ENCODE data around the gene NRIP3. TPM values are rescaled to one million over a fixed set of nuclear protein-coding genes. Genes with fewer than 3 reads are reported as not detected.

The NRIP3 gene
- total and polyA plus RNA-seq, 9 of the 15 experiments (the other 6 are each of a cell fraction or from before 2014, with no cell fraction given), result 4.4 to 18.7 (median 11.6) TPM

GRCh38 chr11:8963569-8964323 lies 40.1 kb downstream of the NRIP3 start (continued):
- TF ChIP-seq E4F1 (CRISPR knock-in tag; IDR thresholded peaks at IDR 0.05; ENCODE audit: borderline replicate concordance), result no peak
- no peak for TF ChIP-seq ZBTB8A (IDR thresholded peaks at IDR 0.05; ENCODE audit: partially characterized antibody)
- no peak for TF ChIP-seq MTF1 (CRISPR knock-in tag; IDR thresholded peaks at IDR 0.05; ENCODE audit: borderline replicate concordance)
- no peak for TF ChIP-seq ZNF324 (CRISPR knock-in tag; IDR thresholded peaks at IDR 0.05)
- TF ChIP-seq ARID3A (IDR thresholded peaks at IDR 0.05; ENCODE audit: borderline replicate concordance, low read depth, low read length), result no peak

Data from K562 (cell line).